ENCODE measurements around the gene ARCN1.
"Not testable (repeated sequence)": the region's sequence is repeated elsewhere in the genome, so short reads cannot be mapped to it uniquely, and the experiment has no call there.

Gene ARCN1

GRCh38 chr11:118552341-118552740, 19.9 kb upstream of the ARCN1 start:
- no peak overlapping the region for H3K27ac Mint-ChIP-seq
- H3K4me1 Mint-ChIP-seq = no peaks in the 10 kb centered on the region
- H3K9me3 Mint-ChIP-seq = no peaks in the 10 kb centered on the region
- peaks cover 45% of the 10 kb centered on the region for H3K36me3 Mint-ChIP-seq (ENCODE audit: low read depth)
- H3K27me3 Mint-ChIP-seq (ENCODE audit: low read depth) = no peaks in the 10 kb centered on the region
- no peak overlapping the region for H3K4me3 Mint-ChIP-seq
- TF ChIP-seq CTCF (IDR thresholded peaks at IDR 0.05; ENCODE audit: unreplicated experiment in 3 of 3) = no peak

- Mint-ChIP-seq H3K36me3 (ENCODE audit: low read depth) (peaks cover 27% of the 10 kb centered on the region), H3K27me3 (ENCODE audit: low read depth) (no peaks in the 10 kb centered on the region), H3K27ac (no peak overlapping the region), H3K9me3 (no peaks in the 10 kb centered on the region), H3K4me3 (peak overlapping the region in 1 of 3 experiments; percentile 6), H3K4me1 (peaks cover 11% of the 10 kb centered on the region)
- TF ChIP-seq CTCF (IDR thresholded peaks at IDR 0.05; ENCODE audit: unreplicated experiment in 3 of 3) = no peak
Observed at GRCh38 chr11:118560806-118561205, 11.4 kb upstream of the ARCN1 start.

GRCh38 chr11:118565051-118565450, 7.2 kb upstream of the ARCN1 start:
- TF ChIP-seq CTCF (IDR thresholded peaks at IDR 0.05; ENCODE audit: unreplicated experiment in 3 of 3) = no peak

GRCh38 chr11:118569670-118570069, 2.5 kb upstream of the ARCN1 start:
- peak overlapping the region in 2 of 3 experiments; percentile 36 to 52 for H3K4me3 Mint-ChIP-seq
- TF ChIP-seq CTCF (IDR thresholded peaks at IDR 0.05; ENCODE audit: unreplicated experiment in 3 of 3) = no peak
- H3K27ac Mint-ChIP-seq = no peak overlapping the region
- no peaks in the 10 kb centered on the region for H3K9me3 Mint-ChIP-seq
- H3K36me3 Mint-ChIP-seq (ENCODE audit: low read depth) = no peaks in the 10 kb centered on the region
- no peaks in the 10 kb centered on the region for H3K27me3 Mint-ChIP-seq (ENCODE audit: low read depth)
- H3K4me1 Mint-ChIP-seq = peaks cover 34% of the 10 kb centered on the region

More at GRCh38 chr11:118565051-118565450, 7.2 kb upstream of the ARCN1 start:
- peaks cover 14% of the 10 kb centered on the region for H3K4me1 Mint-ChIP-seq
- no peaks in the 10 kb centered on the region for H3K27me3 Mint-ChIP-seq (ENCODE audit: low read depth)
- peak overlapping the region in 2 of 3 experiments; percentile 37 to 94 for H3K27ac Mint-ChIP-seq
- no peaks in the 10 kb centered on the region for H3K9me3 Mint-ChIP-seq
- H3K36me3 Mint-ChIP-seq (ENCODE audit: low read depth) = peaks cover 8% of the 10 kb centered on the region
- H3K4me3 Mint-ChIP-seq = peak overlapping the region; percentile 81 to 95 (median 82)

- H3K4me1 Mint-ChIP-seq = peaks cover 36% of the 10 kb centered on the region
- no peaks in the 10 kb centered on the region for H3K9me3 Mint-ChIP-seq
- H3K27me3 Mint-ChIP-seq (ENCODE audit: low read depth) = no peaks in the 10 kb centered on the region
- H3K36me3 Mint-ChIP-seq (ENCODE audit: low read depth) = peaks cover under 1% of the 10 kb centered on the region
- TF ChIP-seq CTCF (IDR thresholded peaks at IDR 0.05; ENCODE audit: unreplicated experiment in 3 of 3) = no peak
- peak overlapping the region in 2 of 3 experiments; percentile 99 for H3K4me3 Mint-ChIP-seq
- H3K27ac Mint-ChIP-seq = peak overlapping the region in 1 of 3 experiments; percentile 96
Observed at GRCh38 chr11:118570787-118571186, 1.4 kb upstream of the ARCN1 start.

GRCh38 chr11:118571701-118572060, 528 bp upstream of the ARCN1 start:
- H3K36me3 Mint-ChIP-seq (ENCODE audit: low read depth); H3K9me3 Mint-ChIP-seq; H3K27me3 Mint-ChIP-seq (ENCODE audit: low read depth): not testable (repeated sequence)
- peak overlapping the region; percentile 96 to 98 (median 96) for H3K27ac Mint-ChIP-seq
- H3K4me1 Mint-ChIP-seq = peaks cover 41% of the 10 kb centered on the region
- peak overlapping the region; percentile 91 to 99 (median 99) for H3K4me3 Mint-ChIP-seq

All from nephron (organoid).